Colonic mucosa (tissue), 4 donors: ENCODE data around the gene MINDY3. TPM values are rescaled to one million over a fixed set of nuclear protein-coding genes. Genes with fewer than 3 reads are reported as not detected.

Source experiments
- DNase-seq: peaks from one replicate; pipeline ENCODE4 v3.0.0-alpha.2; 2020
- H3K27ac ChIP-seq: fragments of 200-600 bp; one replicate; pipeline ENCODE4 v1.8.0; 2021
- H3K27me3 ChIP-seq: fragments of 200-600 bp; one replicate; pipeline ENCODE4 v1.8.0; 2021
- H3K36me3 ChIP-seq: fragments of 200-600 bp; one replicate; pipeline ENCODE4 v1.8.0; 2021
- H3K4me1 ChIP-seq: fragments of 200-600 bp; one replicate; pipeline ENCODE4 v1.8.0; 2021; ENCODE audit warnings: mild to moderate bottlenecking
- H3K4me3 ChIP-seq: fragments of 200-600 bp; one replicate; pipeline ENCODE4 v1.8.0; 2021
- H3K9ac ChIP-seq, 2 donors: one replicate each; pipeline ENCODE4 v1.7.0; 2013; ENCODE audit warnings: control low read depth in 2 of 2, low read depth in 2 of 2, low read length in 2 of 2
- H3K9me3 ChIP-seq: fragments of 200-600 bp; one replicate; pipeline ENCODE4 v1.8.0; 2021
- CTCF ChIP-seq: fragments of 200-600 bp; IDR thresholded peaks from one replicate; pipeline ENCODE4 v1.8.0; 2022; ENCODE audit warnings: antibody characterized with exemption, mild to moderate bottlenecking
- intact Hi-C: fragments of 100-400 bp; cut with DNase I; formaldehyde crosslinking; loops from one replicate; pipeline ENCODE4 v1.14.1; 2022
- total RNA-seq, 2 donors: library from RNA; stranded (reverse); fragmentation: NEBNext Ultra II Directional in 1 of 2; extraction: Animal tissue kit (Norgen Biotek cat#: 25700) in 1 of 2; gene quantifications; one replicate each; pipeline ENCODE4 v1.2.1, GENCODE V29; 2021
- donor health status: healthy.
- donor health status: DM: no; HTN: no; CAD: no.
- donor health status: DM: no; HTN: no; CAD: no.

The MINDY3 gene
- total RNA-seq, 2 donors from 2014 or later = 23.0 to 25.6 TPM

DNA sequence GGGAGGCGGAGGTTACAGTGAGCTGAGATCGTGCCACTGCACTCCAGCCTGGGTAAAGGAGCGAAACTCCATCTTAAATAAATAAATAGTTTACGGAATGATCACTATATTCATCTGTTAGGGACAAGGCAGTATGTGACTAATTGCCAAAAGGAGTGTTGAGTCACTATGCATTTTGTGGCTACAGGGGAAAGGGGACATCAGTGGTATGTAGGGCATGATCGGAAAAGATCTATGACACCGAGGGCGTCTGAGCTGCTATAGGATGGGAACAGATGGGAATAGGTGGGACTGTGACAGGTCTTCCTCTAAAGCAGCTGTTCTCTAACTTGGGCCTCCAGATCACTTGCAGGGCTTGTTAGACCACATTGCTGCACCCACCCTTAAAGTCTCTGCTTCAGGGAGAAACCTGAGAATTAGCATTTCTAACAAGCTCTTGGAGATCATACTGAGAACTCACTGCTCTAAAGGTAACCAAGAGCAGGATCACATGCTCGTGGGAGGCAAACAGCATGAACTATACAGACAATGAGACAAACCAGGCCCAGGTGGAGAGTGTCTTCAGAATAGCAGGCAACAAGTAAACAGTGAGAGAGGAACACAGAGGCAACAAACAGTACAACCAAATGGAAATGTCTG, 75.5 kb downstream of the MINDY3 start:
- DNase-seq = no peak
- intact Hi-C loops = no loop called here
- no peaks in the 10 kb centered on the region for H3K4me1 ChIP-seq
- no peak overlapping the region for H3K27ac ChIP-seq
- no peak for TF ChIP-seq CTCF
- H3K9ac ChIP-seq = no peak overlapping the region
- no peak overlapping the region for H3K4me3 ChIP-seq
- no peaks in the 10 kb centered on the region for H3K9me3 ChIP-seq
- H3K27me3 ChIP-seq = no peaks in the 10 kb centered on the region
- H3K36me3 ChIP-seq = peaks cover 4% of the 10 kb centered on the region

- no peak for DNase-seq
- Histone ChIP-seq H3K9ac (no peak overlapping the region), H3K4me1 (no peaks in the 10 kb centered on the region), H3K9me3 (no peaks in the 10 kb centered on the region), H3K27ac (no peak overlapping the region), H3K27me3 (no peaks in the 10 kb centered on the region), H3K36me3 (peaks cover 4% of the 10 kb centered on the region), H3K4me3 (no peak overlapping the region)
- intact Hi-C loops = no loop called here
- TF ChIP-seq CTCF = no peak
These were observed 76.2 kb downstream of the MINDY3 start for GRCh38 chr10:15783941-15784636.

- H3K27ac ChIP-seq = no peak overlapping the region
- no peaks in the 10 kb centered on the region for H3K27me3 ChIP-seq
- DNase-seq = no peak
- no peaks in the 10 kb centered on the region for H3K9me3 ChIP-seq
- TF ChIP-seq CTCF = no peak
- H3K4me1 ChIP-seq = no peaks in the 10 kb centered on the region
- H3K36me3 ChIP-seq = peaks cover 4% of the 10 kb centered on the region
- intact Hi-C loops = no loop called here
- H3K9ac ChIP-seq = no peak overlapping the region
- H3K4me3 ChIP-seq = no peak overlapping the region
These were observed 77.5 kb downstream of the MINDY3 start for GRCh38 chr10:15782851-15783250.

DNA sequence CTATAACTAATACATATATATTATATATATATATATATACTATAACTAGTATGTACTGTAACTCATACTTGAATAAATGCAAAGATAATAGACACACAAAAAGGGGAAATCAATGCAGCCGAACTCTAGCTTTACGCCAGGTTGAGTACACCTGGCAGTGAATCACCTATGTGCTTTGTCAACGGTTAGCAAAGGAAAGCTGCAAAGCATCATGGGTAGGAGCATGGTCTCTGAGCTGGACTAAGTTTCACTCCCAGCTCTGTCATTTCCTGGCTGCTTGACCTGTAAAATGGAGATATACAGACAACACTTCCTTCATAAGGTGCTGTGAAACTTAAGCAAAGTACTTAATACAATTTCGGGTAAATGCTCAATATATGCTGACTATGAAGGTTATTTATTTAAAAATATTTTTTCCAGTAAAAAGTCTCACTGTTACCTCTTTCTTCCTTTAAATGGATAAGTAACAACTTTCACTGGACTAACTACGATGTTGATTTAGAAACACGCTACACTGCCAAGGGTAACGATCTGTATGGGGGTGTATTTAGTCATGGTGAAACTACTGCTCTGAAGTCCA, 78.8 kb downstream of the MINDY3 start:
- no peak overlapping the region for H3K27ac ChIP-seq
- H3K4me1 ChIP-seq = no peaks in the 10 kb centered on the region
- H3K36me3 ChIP-seq = peaks cover 4% of the 10 kb centered on the region
- no peak overlapping the region for H3K9ac ChIP-seq
- no peak overlapping the region for H3K4me3 ChIP-seq
- no peak for TF ChIP-seq CTCF
- no peaks in the 10 kb centered on the region for H3K27me3 ChIP-seq
- DNase-seq = no peak
- H3K9me3 ChIP-seq = no peaks in the 10 kb centered on the region
- intact Hi-C loops = no loop called here

DNA sequence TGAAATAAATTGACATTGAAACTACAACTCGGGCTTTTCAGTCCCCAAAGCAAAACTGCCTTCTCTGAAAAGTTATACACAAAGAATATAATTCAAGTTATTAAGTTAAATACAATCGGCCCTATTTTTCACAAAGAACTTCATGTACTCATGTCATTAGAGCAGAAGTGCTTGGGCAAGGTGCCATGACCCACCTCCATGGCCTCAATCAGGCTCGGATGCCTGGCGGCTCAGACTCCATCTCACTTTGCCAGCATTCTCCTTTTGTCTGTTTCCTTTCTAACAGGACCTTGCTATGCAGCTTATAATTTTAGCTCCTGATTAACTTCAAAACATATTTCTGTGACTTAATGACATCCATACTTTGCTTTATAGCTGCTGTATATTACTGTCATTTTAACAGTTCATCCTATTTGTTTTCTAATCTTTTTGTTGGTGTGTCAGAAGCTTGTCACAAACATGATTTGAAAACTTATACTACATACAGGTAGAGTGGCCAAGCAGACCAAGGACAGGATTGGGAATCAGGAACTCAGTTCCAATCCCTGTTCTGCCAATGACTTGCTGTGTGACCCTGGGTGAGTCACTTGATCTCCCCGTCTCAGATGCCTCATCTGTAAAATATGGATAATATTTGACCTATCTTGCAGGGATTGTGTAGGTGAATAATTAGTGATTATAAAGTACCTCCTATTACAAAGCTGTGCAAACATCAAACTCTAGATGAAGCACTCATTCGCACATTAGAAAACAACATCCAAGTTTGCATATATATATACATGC, 79.8 kb downstream of the MINDY3 start:
- Histone ChIP-seq H3K9me3 (no peaks in the 10 kb centered on the region), H3K27me3 (no peaks in the 10 kb centered on the region), H3K36me3 (no peaks in the 10 kb centered on the region), H3K4me3 (no peak overlapping the region), H3K4me1 (no peaks in the 10 kb centered on the region), H3K27ac (no peak overlapping the region), H3K9ac (no peak overlapping the region)
- no peak for TF ChIP-seq CTCF
- DNase-seq = no peak
- intact Hi-C loops = no loop called here
